GM21528 (cell line): ENCODE data around the gene LYPD4.
"Not testable (repeated sequence)": the region's sequence is repeated elsewhere in the genome, so short reads cannot be mapped to it uniquely, and the experiment has no call there.

ENCODE experiments used
- ATAC-seq: cut with Tn5 transposase; IDR thresholded peaks from one replicate; pipeline ENCODE4 v1.9.1; 2021; ENCODE audit warnings: mild to moderate bottlenecking, moderate library complexity; ENCODE audit not compliant: unreplicated experiment, low FRiP score

LYPD4 gene

GRCh38 chr19:41804336-41804735 lies 40.1 kb downstream of the LYPD4 start:
- no peak for ATAC-seq

DNA sequence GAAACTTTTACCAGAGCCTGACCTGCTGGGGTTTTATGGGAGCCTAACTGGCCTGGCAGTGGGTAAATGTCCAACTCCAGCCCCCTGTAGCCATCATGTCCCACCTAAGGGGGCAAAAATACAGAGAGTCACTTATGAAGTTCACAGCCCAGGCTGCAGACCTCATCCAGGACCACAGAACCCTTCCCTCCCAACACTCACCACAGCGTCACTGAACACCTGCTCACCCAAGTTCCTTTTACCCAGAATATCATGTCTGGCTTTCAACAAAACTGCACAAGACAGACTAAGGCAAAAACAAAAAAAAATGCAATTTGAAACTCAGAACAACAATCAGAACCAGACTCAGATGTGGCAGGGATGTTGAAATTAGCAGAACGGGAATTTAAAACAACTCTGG lies 41.7 kb downstream of the LYPD4 start:
- no peak for ATAC-seq

DNA sequence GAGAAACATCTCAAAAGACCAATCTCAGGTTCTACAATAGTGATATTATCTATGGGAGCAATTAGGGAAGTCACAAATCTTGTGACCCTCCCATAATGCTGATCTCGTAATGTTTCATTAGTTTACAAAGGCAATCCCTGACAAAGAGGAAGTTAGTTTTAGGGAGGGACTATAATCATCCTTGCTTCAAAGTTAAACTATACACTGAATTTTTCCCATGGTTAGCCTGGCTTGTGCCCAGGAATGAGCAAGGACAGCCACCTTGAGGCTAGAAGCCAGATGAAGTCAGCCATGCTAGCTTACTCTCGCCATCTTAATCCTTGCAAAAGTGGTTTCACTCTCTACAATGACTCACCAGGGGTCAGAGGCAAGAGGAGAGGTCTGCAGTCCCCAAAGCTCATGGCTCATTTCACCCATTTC lies 42.7 kb downstream of the LYPD4 start:
- no peak for ATAC-seq

DNA sequence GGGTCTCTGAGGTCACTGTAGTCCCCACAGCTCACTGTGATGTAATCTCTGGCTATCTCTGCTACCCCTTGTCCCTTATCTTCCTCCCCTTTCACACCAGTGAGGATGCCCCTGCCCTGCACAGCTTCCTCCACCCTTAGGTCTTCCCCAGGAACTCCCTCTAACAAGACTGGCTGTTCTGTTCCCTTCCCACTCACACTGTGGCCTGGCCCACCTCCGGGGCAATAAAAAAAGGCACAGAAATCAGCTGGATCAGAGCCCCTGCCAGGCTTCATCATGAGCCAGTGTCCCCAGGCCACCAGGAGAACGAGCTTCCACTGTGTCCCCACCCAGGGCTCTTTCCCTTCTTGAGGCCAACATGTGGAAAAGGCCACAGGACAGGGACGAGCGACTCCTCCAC lies 43.5 kb downstream of the LYPD4 start:
- no peak for ATAC-seq

- no peak for ATAC-seq
Measured at GRCh38 chr19:41799444-41800000, 45.0 kb downstream of the LYPD4 start.

DNA sequence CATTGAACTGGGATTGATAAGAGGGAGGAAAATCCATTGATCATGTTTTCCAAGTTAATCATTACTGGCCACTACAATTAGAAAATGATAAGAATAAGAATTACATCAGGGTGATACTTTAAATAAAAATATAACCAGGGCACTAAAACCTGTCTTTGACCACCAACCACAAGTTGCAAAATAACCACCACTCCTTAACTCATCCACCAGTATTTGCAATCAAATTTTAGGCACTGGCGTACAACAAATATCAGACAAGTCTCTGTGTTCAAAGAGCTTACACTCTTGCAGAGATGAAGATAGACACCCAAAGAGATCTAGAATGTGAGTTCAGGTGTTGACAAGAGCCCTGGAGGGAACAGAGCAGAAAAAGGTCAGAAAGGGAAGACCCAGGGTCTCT lies 47.6 kb downstream of the LYPD4 start:
- no peak for ATAC-seq

DNA sequence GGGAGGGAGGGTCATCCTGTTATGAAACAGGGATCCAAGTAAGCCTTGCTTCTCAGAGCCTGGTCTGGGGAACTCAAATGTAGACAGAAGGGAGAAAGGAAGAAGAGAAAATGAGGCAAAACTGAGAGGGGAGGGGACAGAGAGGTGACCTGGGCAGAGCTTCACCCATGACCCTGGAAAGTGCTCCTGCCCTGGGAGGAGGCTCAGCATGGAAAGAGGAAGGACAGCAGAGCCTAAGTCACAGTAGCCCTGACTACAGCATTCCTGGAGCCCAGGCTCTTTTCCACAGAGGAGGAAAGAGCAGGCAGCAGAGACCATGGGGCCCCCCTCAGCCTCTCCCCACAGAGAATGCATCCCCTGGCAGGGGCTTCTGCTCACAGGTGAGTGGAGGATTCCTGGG lies 48.1 kb downstream of the LYPD4 start, which contains the start of gene CEACAM3:
TSS of gene CEACAM3 (plus strand) at position 226 of the 400 bp plus-strand sequence. CDS start at position 317, 91 bp downstream.
- ATAC-seq: no peak

- ATAC-seq: no peak
Measured at GRCh38 chr19:41795031-41795461, 49.4 kb downstream of the LYPD4 start.

GRCh38 chr19:41793414-41793727 lies 51.1 kb downstream of the LYPD4 start:
- no peak for ATAC-seq

DNA sequence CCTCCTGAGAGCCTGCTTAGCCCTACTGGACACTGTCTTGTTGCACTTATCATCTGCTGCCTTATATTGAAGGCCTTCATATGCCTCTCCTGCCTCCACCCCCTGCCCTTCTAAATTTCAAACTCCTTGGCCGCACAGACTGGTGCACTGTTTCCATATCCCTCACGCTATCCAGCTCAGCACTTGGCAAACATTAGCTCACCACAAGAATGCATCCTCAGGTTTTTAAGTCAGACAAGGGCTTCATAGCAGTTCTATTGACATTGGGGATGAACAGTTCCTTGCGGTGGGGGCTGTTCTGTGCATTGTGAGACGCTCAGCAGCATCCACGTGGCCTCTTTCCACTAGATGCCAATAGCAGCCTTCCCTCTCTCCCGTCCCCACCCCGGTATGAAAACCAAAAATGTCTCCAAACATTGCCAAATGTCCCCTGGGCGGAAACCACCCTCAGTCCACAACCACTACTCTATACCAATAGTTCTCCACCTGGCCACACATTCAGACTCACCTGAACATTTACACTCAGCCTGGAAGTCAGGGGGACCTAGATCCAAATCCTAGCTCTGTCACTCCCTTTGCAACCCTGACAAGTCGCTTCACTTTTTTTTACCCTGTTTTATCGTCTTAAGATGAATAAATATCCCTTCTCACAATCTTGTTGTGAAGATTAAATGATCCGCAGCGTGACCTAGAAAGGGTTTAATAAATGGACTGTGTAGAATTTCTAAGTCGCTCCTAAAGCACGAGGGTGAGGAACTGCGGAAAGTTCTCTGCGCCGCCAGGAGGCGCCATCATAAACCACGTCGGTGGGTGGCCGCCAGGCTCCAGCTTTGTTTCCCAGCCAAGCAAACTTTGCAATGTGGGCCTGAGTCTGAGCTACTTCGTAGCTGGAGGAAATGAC lies 51.7 kb downstream of the LYPD4 start:
- no peak for ATAC-seq

DNA sequence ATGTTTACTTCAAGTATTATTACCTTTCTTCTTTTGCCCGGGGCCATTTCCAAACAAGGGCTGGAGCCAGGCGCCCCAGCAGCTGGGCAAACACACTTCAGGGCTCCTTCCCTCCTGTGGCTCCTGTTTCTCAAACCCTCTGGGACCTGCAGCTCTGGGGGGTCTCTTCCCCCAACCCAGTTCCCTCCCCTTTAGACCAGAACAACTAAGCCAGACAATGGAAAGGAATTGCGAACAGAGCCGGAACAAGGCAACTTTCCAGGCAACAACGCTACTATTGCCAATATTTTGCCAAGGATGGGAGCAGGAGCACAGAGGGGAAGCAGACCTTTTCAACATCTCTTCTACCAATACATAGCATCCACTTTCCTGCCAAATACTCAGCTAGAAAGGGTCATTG lies 55.4 kb downstream of the LYPD4 start:
- ATAC-seq: not testable (repeated sequence)

DNA sequence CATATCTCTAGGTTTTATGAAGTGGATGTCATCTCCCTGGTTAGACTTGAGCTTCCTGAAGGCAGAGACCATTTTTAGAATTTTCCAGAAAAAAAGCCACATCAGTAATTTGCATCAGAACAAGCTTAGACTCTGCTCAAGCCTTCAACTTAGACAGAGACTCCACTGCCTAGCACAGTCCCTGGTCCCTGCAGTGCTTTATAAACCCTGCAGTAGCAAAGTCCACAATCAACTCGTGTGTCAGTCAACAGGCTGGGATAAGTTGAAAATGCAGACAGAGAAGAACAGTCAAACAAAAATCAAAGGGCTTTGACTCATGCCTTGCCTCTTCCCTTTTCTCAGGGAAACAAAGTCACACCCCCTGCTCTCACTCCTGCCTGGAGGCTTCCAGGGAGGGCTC lies 56.0 kb downstream of the LYPD4 start:
- not testable (repeated sequence) for ATAC-seq
